Keratinocyte (primary cell): Measurements from ENCODE around the gene ALG14.

Experiments
- EZH2 ChIP-seq: IDR thresholded peaks from one replicate; pipeline ENCODE4 v1.6.1; 2012; ENCODE audit warnings: inconsistent platforms, mild to moderate bottlenecking, low read length, moderate library complexity
- TF ChIP-seq, protein P1 (sequence below), 3 experiments: IDR thresholded peaks in 1 of 3; conservative IDR thresholded peaks in 1 of 3; optimal IDR thresholded peaks in 1 of 3; 2 replicates in 2 of 3; 3 replicates in 1 of 3; pipeline versions ENCODE3 to v1.5.1; 2011; ENCODE audit warnings: low read length in 3 of 3, mild to moderate bottlenecking in 3 of 3, moderate library complexity in 2 of 3, control low read depth in 1 of 3, inconsistent platforms in 1 of 3; ENCODE audit not compliant: insufficient read depth in 2 of 3; ENCODE audit errors: extremely low read depth in 1 of 3

- TF ChIP-seq, protein P1, sequence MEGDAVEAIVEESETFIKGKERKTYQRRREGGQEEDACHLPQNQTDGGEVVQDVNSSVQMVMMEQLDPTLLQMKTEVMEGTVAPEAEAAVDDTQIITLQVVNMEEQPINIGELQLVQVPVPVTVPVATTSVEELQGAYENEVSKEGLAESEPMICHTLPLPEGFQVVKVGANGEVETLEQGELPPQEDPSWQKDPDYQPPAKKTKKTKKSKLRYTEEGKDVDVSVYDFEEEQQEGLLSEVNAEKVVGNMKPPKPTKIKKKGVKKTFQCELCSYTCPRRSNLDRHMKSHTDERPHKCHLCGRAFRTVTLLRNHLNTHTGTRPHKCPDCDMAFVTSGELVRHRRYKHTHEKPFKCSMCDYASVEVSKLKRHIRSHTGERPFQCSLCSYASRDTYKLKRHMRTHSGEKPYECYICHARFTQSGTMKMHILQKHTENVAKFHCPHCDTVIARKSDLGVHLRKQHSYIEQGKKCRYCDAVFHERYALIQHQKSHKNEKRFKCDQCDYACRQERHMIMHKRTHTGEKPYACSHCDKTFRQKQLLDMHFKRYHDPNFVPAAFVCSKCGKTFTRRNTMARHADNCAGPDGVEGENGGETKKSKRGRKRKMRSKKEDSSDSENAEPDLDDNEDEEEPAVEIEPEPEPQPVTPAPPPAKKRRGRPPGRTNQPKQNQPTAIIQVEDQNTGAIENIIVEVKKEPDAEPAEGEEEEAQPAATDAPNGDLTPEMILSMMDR (optimal IDR thresholded peaks at IDR 0.05 in 1 of 3, IDR thresholded peaks at IDR 0.05 in 1 of 3, conservative IDR thresholded peaks at IDR 0.05 in 1 of 3; ENCODE audit: extremely low read depth in 1 of 3, insufficient read depth in 2 of 3, low read length in 3 of 3) = no peak
- no peak for TF ChIP-seq EZH2
Observed at GRCh38 chr1:94980582-94981574, 91.9 kb downstream of the ALG14 start.
